ENCODE results near the gene SORT1. TPM values are rescaled to one million over a fixed set of nuclear protein-coding genes. Genes with fewer than 3 reads are reported as not detected.

The SORT1 gene
- total RNA-seq, 2 donors from 2014 or later, result 0.57 to 2.6 TPM

DNA sequence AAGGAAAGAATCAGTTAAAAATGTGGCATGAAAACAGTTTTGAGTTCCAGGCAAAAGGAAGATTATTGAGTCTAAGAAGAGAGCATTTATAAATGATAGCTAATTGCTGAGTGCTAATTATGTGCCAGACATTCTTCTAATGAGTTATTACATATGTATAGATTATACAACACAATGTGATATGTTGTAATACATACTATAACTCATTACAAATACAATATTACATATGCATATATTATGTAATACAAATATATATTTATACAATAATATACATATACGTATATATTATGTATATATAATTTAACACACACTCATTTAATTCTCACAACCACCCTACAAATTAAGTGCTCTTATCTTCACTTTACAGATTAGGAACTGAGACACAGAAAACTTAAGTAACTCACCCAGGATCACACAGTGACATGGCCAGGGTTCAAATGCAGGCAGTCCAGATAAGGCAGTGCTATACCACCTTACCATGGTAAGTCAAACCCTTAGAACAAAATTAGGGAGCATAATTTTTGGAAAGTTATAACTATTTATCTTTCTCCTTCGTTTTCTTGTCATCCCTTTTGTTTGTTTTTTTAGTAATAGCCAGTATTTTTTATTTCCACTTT lies 4.0 kb downstream of the SORT1 start:
- peaks cover 85% of the 10 kb centered on the region for H3K27me3 Mint-ChIP-seq
- H3K9me3 ChIP-seq (ENCODE audit: control insufficient read depth, low read length, poor library complexity, severe bottlenecking), result no peaks in the 10 kb centered on the region
- H3K4me3 Mint-ChIP-seq, result no peak overlapping the region
- peaks cover 10% of the 10 kb centered on the region for H3K36me3 Mint-ChIP-seq (ENCODE audit: low read depth)
- peaks cover 8% of the 10 kb centered on the region for H3K4me1 Mint-ChIP-seq
- no peak for ATAC-seq
- no peak for DNase-seq
- H3K27ac Mint-ChIP-seq, result no peak overlapping the region

DNA sequence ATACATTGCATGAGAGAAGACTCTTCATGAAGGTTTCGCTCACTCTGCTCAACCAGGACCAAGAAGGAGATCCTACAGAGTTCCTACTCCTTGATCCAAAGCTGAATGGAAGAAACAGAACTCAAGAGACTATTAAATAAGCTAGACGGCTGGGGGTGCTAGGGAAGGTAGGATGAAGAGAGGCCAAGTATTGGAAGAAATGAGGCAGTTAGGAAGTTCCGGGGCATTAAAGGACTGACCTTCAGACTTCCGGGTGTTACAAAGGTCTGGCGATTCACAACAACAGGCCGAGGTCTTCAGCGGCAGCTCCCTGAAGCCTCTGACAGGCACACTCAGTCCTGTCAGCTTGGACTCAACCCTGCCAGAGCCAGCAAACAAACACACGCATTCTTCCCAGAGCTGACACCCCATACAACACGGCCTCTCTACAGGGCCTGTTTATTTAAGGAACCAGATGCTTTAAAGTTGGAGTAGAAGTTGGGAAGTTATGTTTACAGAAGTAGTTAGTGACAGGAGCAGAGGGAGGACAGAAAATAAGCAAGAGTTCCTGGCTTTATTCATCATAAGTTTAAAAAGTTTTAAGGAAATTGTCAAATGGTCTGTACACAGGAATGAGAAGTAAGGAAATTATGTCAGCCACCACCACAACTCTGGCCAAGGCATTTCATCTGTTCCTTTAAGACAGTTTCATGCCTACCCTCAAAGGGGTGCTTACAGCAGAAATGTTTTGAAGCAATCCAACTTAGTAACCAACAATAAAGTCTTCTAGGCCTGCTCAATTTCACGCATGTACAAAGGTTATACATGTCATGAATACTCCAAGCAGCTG lies 4.7 kb downstream of the SORT1 start:
- H3K9me3 ChIP-seq (ENCODE audit: control insufficient read depth, low read length, poor library complexity, severe bottlenecking), result no peaks in the 10 kb centered on the region
- H3K27ac Mint-ChIP-seq, result no peak overlapping the region
- DNase-seq (no peak), ATAC-seq (no peak)
- H3K4me1 Mint-ChIP-seq, result peaks cover 8% of the 10 kb centered on the region
- H3K27me3 Mint-ChIP-seq, result peaks cover 82% of the 10 kb centered on the region
- no peak overlapping the region for H3K4me3 Mint-ChIP-seq
- H3K36me3 Mint-ChIP-seq (ENCODE audit: low read depth), result peaks cover 10% of the 10 kb centered on the region

DNA sequence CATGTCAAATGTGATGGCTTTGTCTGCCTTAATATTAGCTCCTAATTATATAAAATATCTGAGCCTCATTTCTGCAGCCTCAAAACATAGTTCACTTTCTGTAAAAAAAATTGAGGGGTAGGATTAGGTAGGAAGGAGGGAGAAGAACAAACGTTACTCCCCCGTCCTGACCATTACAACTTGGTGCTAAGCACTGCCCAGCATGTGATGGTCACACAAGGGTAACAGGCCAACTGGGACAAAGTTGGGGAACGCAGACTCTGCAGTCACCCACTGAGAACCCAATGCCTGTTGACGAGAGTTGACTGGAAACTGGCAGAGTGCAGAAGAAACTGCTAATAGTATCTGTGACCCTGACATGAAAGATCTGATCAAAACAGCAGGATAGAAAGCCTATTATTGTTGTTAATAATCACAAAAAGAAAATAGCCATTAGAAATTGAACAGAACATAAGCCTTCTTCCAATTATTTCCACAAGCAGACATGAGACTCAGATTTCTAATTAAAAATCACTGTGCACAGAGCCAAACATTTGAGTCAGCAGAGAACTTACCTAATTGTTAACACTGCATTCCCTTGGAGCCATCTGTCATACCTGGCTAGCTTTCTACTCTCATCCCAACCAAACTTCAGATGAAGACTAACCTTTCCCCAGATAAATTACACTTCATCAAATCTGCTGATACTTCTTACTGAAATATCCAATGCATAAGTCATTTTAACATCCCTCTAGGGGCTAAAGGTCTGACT lies 5.5 kb downstream of the SORT1 start:
- Mint-ChIP-seq H3K27ac (no peak overlapping the region), H3K4me1 (peaks cover 8% of the 10 kb centered on the region), H3K4me3 (no peak overlapping the region), H3K36me3 (ENCODE audit: low read depth) (peaks cover 10% of the 10 kb centered on the region), H3K27me3 (peaks cover 82% of the 10 kb centered on the region)
- no peak for ATAC-seq
- H3K9me3 ChIP-seq (ENCODE audit: control insufficient read depth, low read length, poor library complexity, severe bottlenecking), result no peaks in the 10 kb centered on the region
- DNase-seq, result no peak

DNA sequence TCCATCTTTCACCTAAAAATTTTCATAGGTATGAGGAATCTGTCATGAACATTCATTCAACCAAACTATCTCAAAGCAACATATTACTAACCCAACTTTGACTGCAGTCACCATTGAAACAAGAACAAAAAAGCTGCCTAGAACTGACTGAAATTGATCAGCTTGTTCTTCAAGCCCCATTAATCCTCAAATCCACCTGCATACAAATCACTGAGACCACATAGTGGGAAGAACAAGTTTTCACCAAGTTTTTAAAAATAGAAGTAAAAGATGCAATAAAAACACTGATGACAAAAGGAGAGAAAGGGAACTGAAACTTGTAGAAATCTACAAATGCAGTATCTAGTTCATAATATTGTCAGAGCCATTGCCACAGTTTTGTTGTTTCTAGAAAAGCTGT lies 6.1 kb downstream of the SORT1 start:
- DNase-seq (no peak), ATAC-seq (no peak)
- H3K36me3 Mint-ChIP-seq (ENCODE audit: low read depth), result peaks cover 10% of the 10 kb centered on the region
- no peaks in the 10 kb centered on the region for H3K9me3 ChIP-seq (ENCODE audit: control insufficient read depth, low read length, poor library complexity, severe bottlenecking)
- H3K27me3 Mint-ChIP-seq, result peaks cover 76% of the 10 kb centered on the region
- no peak overlapping the region for H3K27ac Mint-ChIP-seq
- H3K4me1 Mint-ChIP-seq, result peaks cover 5% of the 10 kb centered on the region
- H3K4me3 Mint-ChIP-seq, result no peak overlapping the region

DNA sequence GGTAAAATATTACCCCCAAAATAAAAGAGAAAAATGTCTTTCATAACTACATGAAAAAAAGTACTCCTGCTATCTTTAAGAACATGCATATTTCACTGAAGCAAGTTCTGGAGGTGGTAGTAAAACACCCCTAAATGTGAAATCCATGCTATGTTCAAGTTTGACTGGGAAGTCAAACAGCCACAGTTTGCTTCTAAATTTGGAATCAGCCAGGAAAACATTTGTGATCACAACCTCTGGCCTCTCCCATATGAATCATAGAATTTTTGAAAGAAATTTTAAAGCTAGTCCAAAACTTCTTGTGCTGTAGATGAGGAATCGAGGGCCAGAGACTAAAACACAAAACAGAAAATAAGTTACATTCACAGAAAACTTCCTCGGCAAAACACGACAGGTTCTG lies 6.6 kb downstream of the SORT1 start:
- DNase-seq, result no peak
- Mint-ChIP-seq H3K4me1 (peaks cover 5% of the 10 kb centered on the region), H3K27me3 (peaks cover 71% of the 10 kb centered on the region), H3K27ac (no peak overlapping the region), H3K36me3 (ENCODE audit: low read depth) (peaks cover 11% of the 10 kb centered on the region), H3K4me3 (no peak overlapping the region)
- no peak for ATAC-seq
- H3K9me3 ChIP-seq (ENCODE audit: control insufficient read depth, low read length, poor library complexity, severe bottlenecking), result no peaks in the 10 kb centered on the region

DNA sequence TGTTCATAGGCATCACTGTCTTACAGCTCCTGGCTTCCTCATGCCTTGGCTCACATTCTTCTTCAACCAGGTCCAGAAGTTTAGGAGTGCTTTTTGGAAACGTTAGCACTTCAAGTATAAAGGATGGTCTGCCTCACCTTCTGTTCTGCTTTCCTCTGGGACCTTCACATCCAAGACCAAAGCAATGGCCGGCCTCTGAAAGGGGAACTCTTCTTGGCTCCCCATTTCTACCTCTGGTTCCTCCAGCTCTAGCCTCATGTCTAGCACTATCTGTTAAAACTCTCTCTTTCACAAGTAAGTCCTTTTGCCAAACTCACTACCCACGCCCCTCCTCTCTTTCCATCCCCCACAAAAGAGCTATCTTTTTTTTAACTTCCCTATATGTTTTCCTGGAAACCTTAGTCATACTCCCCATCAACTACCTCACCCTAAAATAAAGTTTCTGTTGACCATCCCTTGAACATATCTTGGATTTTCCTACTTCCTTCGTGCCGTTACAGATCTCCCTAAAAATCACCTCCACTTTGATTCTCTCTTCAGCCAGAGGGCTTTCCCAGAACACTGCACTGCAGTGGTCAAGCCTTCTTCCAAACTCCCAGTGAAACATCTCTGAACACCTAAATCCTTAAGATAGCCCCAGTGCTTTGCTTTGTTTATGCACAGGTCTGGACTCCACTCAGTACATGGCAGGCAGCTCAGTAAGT lies 7.9 kb downstream of the SORT1 start:
- Mint-ChIP-seq H3K27ac (no peak overlapping the region), H3K27me3 (peaks cover 57% of the 10 kb centered on the region), H3K4me3 (no peak overlapping the region), H3K4me1 (peaks cover 5% of the 10 kb centered on the region), H3K36me3 (ENCODE audit: low read depth) (peaks cover 13% of the 10 kb centered on the region)
- H3K9me3 ChIP-seq (ENCODE audit: control insufficient read depth, low read length, poor library complexity, severe bottlenecking), result no peaks in the 10 kb centered on the region
- ATAC-seq (no peak), DNase-seq (no peak)

DNA sequence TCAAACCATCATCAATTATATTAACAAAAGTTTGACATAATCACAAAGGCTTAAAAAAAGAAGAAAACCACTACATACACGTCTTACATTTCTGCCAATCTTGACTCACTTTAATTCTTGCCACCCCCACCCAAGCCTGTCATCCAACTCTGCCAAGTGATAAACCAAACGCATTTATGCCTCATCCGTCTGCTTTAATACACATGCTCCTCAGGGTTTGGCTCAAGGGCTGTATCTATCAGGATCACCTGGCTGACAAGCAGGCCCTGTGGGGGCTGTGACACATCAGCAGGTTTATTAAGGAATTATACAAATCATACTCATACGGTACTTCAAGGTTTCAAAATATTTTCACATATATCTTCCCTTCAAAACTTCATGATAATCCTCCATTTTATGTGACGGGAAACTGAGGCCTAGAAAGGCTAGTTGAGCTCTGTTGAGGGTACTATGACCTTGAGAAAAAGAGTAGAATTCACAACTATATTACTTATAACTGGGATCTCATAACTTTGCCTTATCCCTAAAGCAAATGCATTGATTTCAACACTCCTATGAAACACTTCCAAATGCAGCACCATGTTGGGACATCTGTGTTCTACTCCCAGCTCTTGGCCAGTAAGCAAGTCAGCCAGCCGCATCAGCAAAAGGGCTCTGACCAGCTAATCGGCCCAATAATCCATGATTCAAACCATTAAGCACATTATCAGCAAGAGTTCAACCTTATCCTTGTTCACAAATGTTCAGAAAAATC lies 8.7 kb downstream of the SORT1 start:
- ATAC-seq, result no peak
- Mint-ChIP-seq H3K36me3 (ENCODE audit: low read depth) (peaks cover 13% of the 10 kb centered on the region), H3K27ac (no peak overlapping the region), H3K4me1 (peaks cover 5% of the 10 kb centered on the region), H3K4me3 (no peak overlapping the region), H3K27me3 (peaks cover 50% of the 10 kb centered on the region)
- H3K9me3 ChIP-seq (ENCODE audit: control insufficient read depth, low read length, poor library complexity, severe bottlenecking), result no peaks in the 10 kb centered on the region
- no peak for DNase-seq

DNA sequence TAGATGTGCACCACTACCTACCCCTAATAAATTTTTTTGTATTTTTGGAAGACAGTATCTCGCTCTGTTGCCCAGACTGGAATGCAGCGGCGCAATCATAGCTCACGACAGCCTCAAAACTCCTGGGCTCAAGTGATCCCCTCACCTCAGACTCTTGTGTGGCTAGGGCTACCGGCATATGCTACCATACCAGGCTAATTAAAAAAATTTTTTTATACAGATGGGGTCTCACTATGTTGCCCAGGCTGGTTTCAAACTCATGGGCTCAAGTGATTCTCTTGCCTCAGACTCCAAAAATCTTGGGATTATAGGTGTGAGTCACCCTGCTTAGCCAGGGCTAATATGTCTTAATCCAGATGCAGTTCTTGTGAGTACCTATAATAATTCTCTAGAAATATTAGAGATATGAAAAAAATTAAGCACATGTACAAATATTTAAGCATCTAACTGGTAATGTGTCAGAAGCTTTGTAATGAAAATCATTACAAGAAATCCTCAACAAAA lies 9.5 kb downstream of the SORT1 start:
- ATAC-seq (no peak), DNase-seq (no peak)
- Mint-ChIP-seq H3K4me3 (no peak overlapping the region), H3K36me3 (ENCODE audit: low read depth) (peaks cover 13% of the 10 kb centered on the region), H3K4me1 (peaks cover 5% of the 10 kb centered on the region), H3K27ac (no peak overlapping the region), H3K27me3 (peaks cover 45% of the 10 kb centered on the region)
- no peaks in the 10 kb centered on the region for H3K9me3 ChIP-seq (ENCODE audit: control insufficient read depth, low read length, poor library complexity, severe bottlenecking)

DNA sequence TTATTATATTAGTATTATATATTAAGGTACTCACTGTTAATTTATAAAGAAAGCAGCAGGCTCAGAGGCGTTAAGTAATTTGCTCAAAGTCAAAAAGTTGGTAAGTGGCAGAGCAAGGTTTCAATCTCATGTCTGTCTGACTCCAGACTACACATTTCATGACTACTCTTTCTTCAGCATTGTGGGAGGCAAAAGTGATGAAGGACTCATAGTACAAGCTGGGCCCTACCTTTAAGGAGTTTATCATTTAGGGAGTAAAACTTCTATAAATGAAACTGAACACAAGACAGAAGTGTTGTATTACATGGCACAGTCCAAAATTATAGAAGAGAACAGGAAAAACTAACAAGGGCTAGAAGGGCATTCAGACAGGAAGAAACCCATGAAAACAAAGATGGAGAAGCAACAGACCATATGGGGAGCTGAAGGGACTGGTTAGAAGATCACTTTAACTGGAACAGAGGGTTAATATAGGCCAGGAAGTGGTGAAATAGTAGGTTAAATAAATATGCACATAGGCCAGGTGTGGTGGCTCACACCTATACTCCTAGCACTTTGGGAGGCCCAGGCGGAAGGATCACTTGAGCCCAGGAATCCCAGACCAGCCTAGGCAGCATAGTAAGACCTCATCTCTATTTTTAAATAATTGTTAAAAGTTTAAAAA lies 11.5 kb downstream of the SORT1 start:
- no peak overlapping the region for H3K4me3 Mint-ChIP-seq
- ATAC-seq (no peak), DNase-seq (no peak)
- H3K36me3 Mint-ChIP-seq (ENCODE audit: low read depth), result peaks cover 10% of the 10 kb centered on the region
- H3K27ac Mint-ChIP-seq, result no peak overlapping the region
- H3K9me3 ChIP-seq (ENCODE audit: control insufficient read depth, low read length, poor library complexity, severe bottlenecking), result no peaks in the 10 kb centered on the region
- peaks cover 26% of the 10 kb centered on the region for H3K27me3 Mint-ChIP-seq
- peaks cover 5% of the 10 kb centered on the region for H3K4me1 Mint-ChIP-seq

DNA sequence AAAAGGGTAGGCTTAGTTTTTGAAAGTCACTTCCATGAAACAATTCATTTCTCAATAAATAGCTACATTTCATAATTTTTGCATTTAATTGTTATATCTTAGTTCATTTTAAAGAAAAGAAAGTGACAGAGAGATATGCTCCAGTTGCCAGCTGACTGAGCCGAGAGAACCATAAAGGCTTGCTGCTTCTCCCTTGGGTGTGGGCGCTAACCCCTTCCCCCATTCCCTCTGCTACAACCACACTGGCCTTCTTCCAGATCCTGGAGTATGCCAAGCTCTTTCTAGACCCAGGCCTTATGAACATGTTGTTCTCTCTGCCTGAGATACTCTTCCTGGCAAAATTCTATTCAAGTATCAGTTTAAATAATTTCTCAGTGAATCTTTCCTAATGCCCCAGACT lies 12.3 kb downstream of the SORT1 start:
- no peaks in the 10 kb centered on the region for H3K9me3 ChIP-seq (ENCODE audit: control insufficient read depth, low read length, poor library complexity, severe bottlenecking)
- H3K4me3 Mint-ChIP-seq, result no peak overlapping the region
- peaks cover 5% of the 10 kb centered on the region for H3K4me1 Mint-ChIP-seq
- ATAC-seq, result no peak
- peaks cover 10% of the 10 kb centered on the region for H3K36me3 Mint-ChIP-seq (ENCODE audit: low read depth)
- H3K27ac Mint-ChIP-seq, result no peak overlapping the region
- peaks cover 19% of the 10 kb centered on the region for H3K27me3 Mint-ChIP-seq
- no peak for DNase-seq

DNA sequence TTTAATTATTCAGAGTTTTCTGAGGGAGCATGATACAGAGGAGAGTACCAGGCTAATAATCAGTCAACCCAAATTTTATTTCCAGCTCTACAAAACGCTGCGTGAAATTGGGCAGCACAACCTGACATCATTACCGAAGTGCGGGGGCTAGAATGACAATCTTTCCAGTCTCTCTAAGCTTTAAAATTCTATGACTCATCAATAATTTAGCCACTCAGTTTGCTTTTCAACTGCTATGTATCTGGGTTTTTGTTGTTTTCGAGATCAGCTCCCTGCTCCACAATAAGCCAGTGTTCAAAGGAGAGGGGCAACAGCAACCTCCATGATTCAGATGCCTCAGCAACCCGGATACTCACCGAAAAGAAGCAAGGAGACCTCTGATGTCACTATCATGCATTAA lies 13.9 kb downstream of the SORT1 start:
- Mint-ChIP-seq H3K27ac (no peak overlapping the region), H3K4me3 (no peak overlapping the region), H3K27me3 (peaks cover 3% of the 10 kb centered on the region), H3K4me1 (no peaks in the 10 kb centered on the region), H3K36me3 (ENCODE audit: low read depth) (peaks cover 3% of the 10 kb centered on the region)
- ATAC-seq (no peak), DNase-seq (no peak)
- H3K9me3 ChIP-seq (ENCODE audit: control insufficient read depth, low read length, poor library complexity, severe bottlenecking), result no peaks in the 10 kb centered on the region

Measured in T-helper 17 cell (primary cell).